ENCODE data around the gene INTS3.

The INTS3 gene

DNA sequence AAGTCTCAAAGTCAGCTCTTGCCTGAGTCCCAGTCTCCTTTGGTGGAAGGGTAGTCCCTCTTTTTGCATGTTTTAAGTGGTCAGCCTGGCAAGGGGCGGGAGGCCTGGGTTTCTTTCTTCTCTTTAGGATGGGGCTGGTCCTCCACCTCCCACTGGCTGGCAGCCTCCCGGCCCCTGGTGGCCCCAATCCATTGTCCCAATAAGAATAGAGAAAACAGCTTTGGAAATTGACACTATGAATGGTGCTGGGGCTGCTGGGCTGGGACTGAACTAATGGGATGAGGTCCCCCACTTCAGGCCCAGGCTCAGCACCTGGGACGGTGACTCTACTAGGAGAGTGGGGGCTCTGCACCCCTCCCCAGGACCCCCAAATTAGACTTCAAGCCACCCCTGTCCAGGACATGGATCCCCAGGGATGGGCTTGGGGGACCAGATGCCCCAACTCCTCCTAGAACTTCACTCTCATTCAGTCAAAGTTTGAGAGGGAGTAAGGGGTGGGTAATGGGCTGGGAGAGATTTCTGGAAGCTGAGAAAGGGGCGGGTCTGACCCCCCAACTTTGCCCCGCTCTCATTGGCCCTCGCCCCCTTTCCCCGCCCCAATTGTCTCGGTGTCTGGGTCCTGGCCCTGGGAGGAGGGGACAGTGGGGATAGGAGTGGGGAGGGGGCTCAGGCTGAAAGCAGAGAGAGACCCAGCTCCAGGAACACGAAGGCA is 65.6 kb downstream of the INTS3 start:
- TF ChIP-seq Cebpa-rat (IDR thresholded peaks at IDR 0.05): no peak
- Histone ChIP-seq H3K36me3 (no peaks in the 10 kb centered on the region), H3K9me3 (replicated peaks in 1 of 11) (no peaks in the 10 kb centered on the region), H3K4me2 (peak overlapping the region in 10 of 11 experiments; percentile 60 to 94 (median 77); a peak in 19 of 22 replicates), H4K20me1 (no peaks in the 10 kb centered on the region), H3K27ac (peak overlapping the region in 10 of 11 experiments; percentile 90 to 99 (median 95); a peak in 19 of 22 replicates), H3K4me1 (peaks cover 72 to 97% (median 93%) of the 10 kb centered on the region in 10 experiments), H3K27me3 (no peaks in the 10 kb centered on the region), H3K9ac (peak overlapping the region in 7 of 11 experiments; percentile 44 to 86 (median 75); a peak in 11 of 22 replicates), H3K4me3 (no peak overlapping the region)

DNA sequence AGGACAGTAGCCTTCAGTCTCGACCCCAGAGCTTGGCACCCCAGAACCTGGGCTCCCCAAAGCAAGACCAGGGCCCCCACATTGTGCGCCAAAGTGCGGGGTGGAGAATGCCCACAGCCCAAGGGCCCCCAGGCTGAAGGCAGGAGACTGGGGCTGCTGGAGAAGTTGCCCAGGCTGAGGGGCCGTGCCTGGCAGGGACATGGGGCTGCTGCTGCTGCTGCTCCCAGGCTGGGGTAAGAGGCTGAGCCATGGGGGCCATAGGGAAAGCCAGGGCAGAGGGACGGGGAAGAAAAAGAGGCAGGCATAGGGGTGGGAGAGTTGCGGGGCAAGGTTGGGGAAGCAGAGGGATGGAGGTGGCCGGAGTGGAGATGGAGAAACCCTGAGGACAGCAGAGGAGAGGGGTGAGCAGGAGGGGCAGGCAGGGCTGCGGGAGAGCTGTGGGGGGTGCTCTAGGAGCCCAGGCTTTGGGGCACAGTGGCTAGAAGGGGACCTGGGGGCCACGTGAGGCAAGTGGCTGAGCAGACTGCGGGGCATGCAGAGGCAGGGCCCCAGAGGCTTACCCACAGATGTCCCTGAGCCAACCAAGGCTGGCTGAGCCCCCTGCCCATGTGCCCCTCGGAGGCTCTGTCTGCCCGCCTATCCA is 66.2 kb downstream of the INTS3 start:
- H3K27ac ChIP-seq: peak overlapping the region; percentile 11 to 99 (median 95); a peak in 20 of 22 replicates
- H3K9me3 ChIP-seq (replicated peaks in 1 of 11): no peaks in the 10 kb centered on the region
- no peak overlapping the region for H3K4me3 ChIP-seq
- H4K20me1 ChIP-seq: no peaks in the 10 kb centered on the region
- peaks cover 66 to 93% (median 87%) of the 10 kb centered on the region in 10 experiments for H3K4me1 ChIP-seq
- H3K36me3 ChIP-seq: no peaks in the 10 kb centered on the region
- H3K9ac ChIP-seq: peak overlapping the region; percentile 30 to 85 (median 49); a peak in 18 of 22 replicates
- peak overlapping the region; percentile 18 to 94 (median 62); a peak in 19 of 22 replicates for H3K4me2 ChIP-seq
- no peaks in the 10 kb centered on the region for H3K27me3 ChIP-seq
- no peak for TF ChIP-seq Cebpa-rat (IDR thresholded peaks at IDR 0.05)

DNA sequence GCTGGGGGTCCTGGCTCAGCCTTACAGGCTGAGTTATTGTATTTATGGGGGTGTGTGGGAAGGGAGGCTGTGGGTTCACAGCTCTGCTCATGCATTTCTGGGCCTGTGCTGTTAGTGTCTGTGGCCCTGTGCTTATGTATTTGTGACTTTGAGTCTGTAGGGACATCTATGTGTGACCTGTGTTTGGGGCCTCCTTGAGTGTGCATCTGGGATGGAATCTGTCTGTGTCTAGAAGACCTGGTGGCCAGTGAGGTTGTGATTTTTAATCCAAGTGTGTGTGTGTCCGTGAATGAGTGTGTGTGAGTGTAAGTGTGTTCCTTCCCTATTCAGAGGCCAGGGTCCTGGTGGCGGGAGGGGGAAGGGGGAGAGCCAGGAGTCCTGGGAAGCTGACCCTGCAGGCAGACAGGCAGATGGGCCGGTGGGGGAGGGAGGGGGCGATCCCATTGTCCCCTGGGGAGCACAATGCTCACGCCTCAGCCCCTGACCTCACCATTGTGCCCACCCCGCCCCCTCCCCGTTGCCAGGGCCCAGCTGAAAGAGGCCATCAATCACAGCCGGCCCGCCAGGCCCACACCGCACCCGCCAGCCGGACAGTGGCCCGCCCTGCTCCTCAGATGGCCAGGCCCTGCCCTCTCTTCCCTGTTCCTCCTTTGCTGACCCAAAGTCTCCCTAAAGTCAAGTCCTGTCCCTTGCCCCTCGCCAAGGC is 66.9 kb downstream of the INTS3 start:
- H3K9ac ChIP-seq: peak overlapping the region; percentile 30 to 85 (median 49); a peak in 18 of 22 replicates

DNA sequence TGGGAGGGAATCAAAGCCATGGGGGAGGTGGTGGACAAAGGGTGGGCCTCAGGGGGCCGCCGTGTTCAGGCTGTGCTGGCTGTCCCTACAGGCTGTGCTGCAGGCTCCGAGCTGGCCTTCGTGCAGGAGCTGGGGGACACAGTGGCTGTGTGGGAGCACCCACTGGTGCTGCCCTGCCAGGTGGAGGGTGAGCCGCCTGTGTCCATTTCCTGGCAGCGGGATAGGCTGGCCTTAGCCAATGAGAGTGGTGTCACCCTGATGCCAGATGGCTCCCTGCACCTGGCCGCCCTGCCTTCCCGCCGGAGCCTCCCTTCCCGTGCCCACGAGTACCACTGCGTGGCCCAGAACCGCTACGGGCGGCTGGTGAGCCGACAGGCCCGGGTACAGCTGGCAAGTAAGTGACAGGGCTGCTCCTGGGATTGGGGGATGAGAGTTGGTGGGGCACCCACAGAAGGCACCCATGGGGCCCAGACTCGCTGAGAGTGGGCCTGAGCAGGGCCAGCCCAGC is 67.5 kb downstream of the INTS3 start:
- peak overlapping the region; percentile 18 to 94 (median 62) for H3K4me2 ChIP-seq
- peaks cover 0 to 12% (median 0%) of the 10 kb centered on the region in 11 experiments; a peak in 5 of 22 replicates for H3K36me3 ChIP-seq
- TF ChIP-seq Cebpa-rat (IDR thresholded peaks at IDR 0.05): no peak
- H3K27me3 ChIP-seq: no peaks in the 10 kb centered on the region
- H3K9ac ChIP-seq: peak overlapping the region; percentile 22 to 85 (median 49); a peak in 17 of 22 replicates
- no peaks in the 10 kb centered on the region for H3K9me3 ChIP-seq (replicated peaks in 1 of 11)
- H3K27ac ChIP-seq: peak overlapping the region; percentile 6 to 99 (median 95); a peak in 19 of 22 replicates
- no peak overlapping the region for H3K4me3 ChIP-seq
- no peaks in the 10 kb centered on the region for H4K20me1 ChIP-seq
- peaks cover 53 to 82% (median 74%) of the 10 kb centered on the region in 10 experiments for H3K4me1 ChIP-seq

More for the DNA sequence above, 66.9 kb downstream of the INTS3 start:
- no peaks in the 10 kb centered on the region for H3K9me3 ChIP-seq (replicated peaks in 1 of 11)
- H3K4me2 ChIP-seq: peak overlapping the region; percentile 18 to 94 (median 62)
- H3K27me3 ChIP-seq: no peaks in the 10 kb centered on the region
- H3K27ac ChIP-seq: peak overlapping the region; percentile 11 to 99 (median 95); a peak in 20 of 22 replicates
- H3K4me3 ChIP-seq: no peak overlapping the region
- H3K4me1 ChIP-seq: peaks cover 59 to 88% (median 80%) of the 10 kb centered on the region in 10 experiments
- no peak for TF ChIP-seq Cebpa-rat (IDR thresholded peaks at IDR 0.05)
- H4K20me1 ChIP-seq: no peaks in the 10 kb centered on the region
- H3K36me3 ChIP-seq: peaks cover 0 to 6% (median 0%) of the 10 kb centered on the region in 11 experiments; a peak in 5 of 22 replicates

DNA sequence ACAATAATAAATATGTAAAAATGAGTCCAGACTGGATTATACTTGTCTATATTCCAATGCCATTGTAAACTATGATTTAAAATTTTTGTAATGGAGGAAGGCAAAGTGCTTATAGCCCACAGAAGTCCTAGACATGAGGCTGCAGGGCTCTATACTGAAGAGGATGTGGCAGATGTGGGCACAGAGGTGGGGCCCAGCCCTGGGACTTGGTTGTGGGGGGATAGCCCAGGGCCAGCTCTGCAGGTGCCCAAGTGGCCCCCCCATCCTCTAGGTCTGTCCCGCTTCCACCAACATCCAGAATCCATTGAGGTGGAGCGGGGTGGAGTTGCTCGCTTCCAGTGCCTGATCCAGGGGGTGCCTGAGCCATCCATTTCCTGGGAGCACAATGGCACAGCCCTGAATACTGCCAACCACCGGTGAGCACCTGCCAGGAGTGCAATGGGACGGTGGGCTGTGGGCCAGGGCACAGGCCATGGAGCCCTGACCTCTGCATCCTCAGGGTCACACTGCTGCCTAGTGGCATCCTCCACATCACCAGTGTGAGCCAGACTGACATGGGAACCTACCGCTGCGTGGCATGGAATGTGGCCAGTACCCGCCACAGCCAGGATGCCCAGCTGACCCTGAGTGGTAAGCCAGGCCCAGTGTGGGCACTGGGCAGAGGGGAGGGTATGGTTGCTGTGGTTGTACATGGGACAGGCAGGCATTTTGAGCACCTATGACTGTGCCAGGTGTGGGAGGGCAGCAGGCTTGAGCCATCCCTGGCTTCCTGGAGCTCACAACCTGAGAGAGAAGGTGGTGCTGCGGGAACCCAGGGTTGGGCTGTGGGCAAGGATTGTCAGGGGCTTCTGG is 68.3 kb downstream of the INTS3 start:
- no peaks in the 10 kb centered on the region for H3K27me3 ChIP-seq
- peak overlapping the region in 10 of 11 experiments; percentile 18 to 94 (median 56); a peak in 19 of 22 replicates for H3K4me2 ChIP-seq
- TF ChIP-seq Cebpa-rat (IDR thresholded peaks at IDR 0.05): no peak
- peaks cover 49 to 82% (median 73%) of the 10 kb centered on the region in 10 experiments for H3K4me1 ChIP-seq
- H3K36me3 ChIP-seq: peaks cover 0 to 17% (median 0%) of the 10 kb centered on the region in 11 experiments; a peak in 7 of 22 replicates
- peak overlapping the region in 8 of 11 experiments; percentile 15 to 84 (median 51); a peak in 7 of 22 replicates for H3K9ac ChIP-seq
- H3K27ac ChIP-seq: peak overlapping the region in 8 of 11 experiments; percentile 47 to 99 (median 96); a peak in 15 of 22 replicates
- H3K9me3 ChIP-seq (replicated peaks in 1 of 11): no peaks in the 10 kb centered on the region
- H4K20me1 ChIP-seq: no peaks in the 10 kb centered on the region
- H3K4me3 ChIP-seq: no peak overlapping the region

DNA sequence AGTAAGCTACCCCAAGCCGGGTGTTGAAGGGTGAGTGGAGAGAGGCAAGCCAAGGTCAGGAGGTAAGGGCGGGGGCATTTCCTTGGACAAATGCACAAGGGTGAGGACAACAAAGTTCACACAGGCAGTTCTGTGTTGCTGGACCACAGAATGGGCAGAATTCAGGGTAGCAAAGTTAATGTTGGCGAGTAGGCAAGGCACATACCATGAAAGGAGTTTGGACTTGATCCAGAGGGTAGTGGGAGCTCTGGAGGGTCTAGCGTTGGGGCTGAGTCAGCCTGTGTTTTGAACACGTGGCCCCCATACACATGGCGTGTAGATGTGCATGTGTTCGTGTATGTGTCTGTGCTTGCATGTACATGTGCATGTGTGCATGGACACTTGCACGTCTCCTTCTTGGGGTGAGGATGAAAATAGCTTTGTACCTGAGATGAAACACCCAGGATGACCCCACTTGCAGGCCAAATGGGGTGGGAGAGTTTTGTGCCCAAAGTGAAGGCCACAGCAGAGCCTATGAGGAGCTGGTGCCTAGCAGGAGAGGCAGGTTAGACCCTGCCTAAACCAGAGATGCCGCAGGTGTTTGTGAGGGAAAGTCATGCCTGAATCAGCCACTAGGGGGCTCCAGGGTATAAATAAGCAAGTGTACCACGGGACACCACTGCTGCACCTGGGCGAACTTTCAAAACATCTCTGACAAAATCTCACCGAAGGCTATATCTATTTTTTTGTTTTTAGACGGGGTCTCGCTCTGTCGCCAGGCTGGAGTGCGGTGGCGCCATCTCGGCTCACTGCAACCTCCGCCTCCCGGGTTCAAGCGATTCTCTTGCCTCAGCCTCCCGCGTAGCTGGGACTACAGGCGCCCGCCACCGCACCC is 69.2 kb downstream of the INTS3 start:
- TF ChIP-seq Cebpa-rat (IDR thresholded peaks at IDR 0.05): no peak
- peak overlapping the region in 2 of 11 experiments; percentile 9 to 13; a peak in 1 of 22 replicates for H3K9ac ChIP-seq
- peaks cover 0 to 26% (median 6%) of the 10 kb centered on the region in 11 experiments; a peak in 9 of 22 replicates for H3K36me3 ChIP-seq
- peak overlapping the region in 7 of 11 experiments; percentile 33 to 99 (median 67); a peak in 12 of 22 replicates for H3K27ac ChIP-seq
- peaks cover 49 to 82% (median 73%) of the 10 kb centered on the region in 10 experiments for H3K4me1 ChIP-seq
- no peaks in the 10 kb centered on the region for H3K27me3 ChIP-seq
- H4K20me1 ChIP-seq: no peaks in the 10 kb centered on the region; a peak in 1 of 22 replicates
- no peaks in the 10 kb centered on the region for H3K9me3 ChIP-seq (replicated peaks in 1 of 11)
- no peak overlapping the region for H3K4me3 ChIP-seq
- H3K4me2 ChIP-seq: peak overlapping the region in 7 of 11 experiments; percentile 4 to 84 (median 52); a peak in 7 of 22 replicates

DNA sequence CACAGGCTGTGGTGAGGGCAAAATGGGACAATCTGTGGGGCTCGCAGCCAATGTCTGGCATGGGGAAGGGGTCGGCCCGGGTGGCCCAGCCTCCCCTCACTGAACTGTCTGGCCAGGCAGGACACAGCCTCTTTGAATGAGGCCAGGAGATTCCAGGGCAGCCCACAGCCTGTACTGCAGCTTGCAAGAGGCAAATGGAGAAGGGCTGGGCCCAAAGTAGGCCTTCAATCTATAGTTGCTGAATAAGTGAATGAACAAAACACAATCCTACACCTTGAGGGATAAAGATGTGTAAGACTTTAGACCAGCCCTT is 70.6 kb downstream of the INTS3 start:
- peak overlapping the region in 4 of 11 experiments; percentile 6 to 39 (median 28); a peak in 6 of 22 replicates for H3K4me2 ChIP-seq
- H3K27ac ChIP-seq: peak overlapping the region in 8 of 11 experiments; percentile 1 to 67 (median 47); a peak in 13 of 22 replicates
- no peak overlapping the region for H3K4me3 ChIP-seq
- no peaks in the 10 kb centered on the region for H3K9me3 ChIP-seq (replicated peaks in 1 of 11)
- no peaks in the 10 kb centered on the region; a peak in 1 of 22 replicates for H4K20me1 ChIP-seq
- peak overlapping the region in 2 of 11 experiments; percentile 13 to 39; a peak in 2 of 22 replicates for H3K9ac ChIP-seq
- H3K27me3 ChIP-seq: no peaks in the 10 kb centered on the region
- TF ChIP-seq Cebpa-rat (IDR thresholded peaks at IDR 0.05): no peak
- H3K36me3 ChIP-seq: peaks cover 0 to 31% (median 12%) of the 10 kb centered on the region in 11 experiments; a peak in 12 of 22 replicates
- peaks cover 49 to 82% (median 73%) of the 10 kb centered on the region in 10 experiments for H3K4me1 ChIP-seq
